GM18909 (cell line): ENCODE data around the gene CAPS.

Experiments
- ATAC-seq: cut with Tn5 transposase; IDR thresholded peaks from one replicate; pipeline ENCODE4 v1.9.1; 2021; ENCODE audit warnings: mild to moderate bottlenecking; ENCODE audit not compliant: unreplicated experiment, poor library complexity

Gene CAPS

GRCh38 chr19:5932609-5933262 lies 18.7 kb downstream of the CAPS start:
- no peak for ATAC-seq

DNA sequence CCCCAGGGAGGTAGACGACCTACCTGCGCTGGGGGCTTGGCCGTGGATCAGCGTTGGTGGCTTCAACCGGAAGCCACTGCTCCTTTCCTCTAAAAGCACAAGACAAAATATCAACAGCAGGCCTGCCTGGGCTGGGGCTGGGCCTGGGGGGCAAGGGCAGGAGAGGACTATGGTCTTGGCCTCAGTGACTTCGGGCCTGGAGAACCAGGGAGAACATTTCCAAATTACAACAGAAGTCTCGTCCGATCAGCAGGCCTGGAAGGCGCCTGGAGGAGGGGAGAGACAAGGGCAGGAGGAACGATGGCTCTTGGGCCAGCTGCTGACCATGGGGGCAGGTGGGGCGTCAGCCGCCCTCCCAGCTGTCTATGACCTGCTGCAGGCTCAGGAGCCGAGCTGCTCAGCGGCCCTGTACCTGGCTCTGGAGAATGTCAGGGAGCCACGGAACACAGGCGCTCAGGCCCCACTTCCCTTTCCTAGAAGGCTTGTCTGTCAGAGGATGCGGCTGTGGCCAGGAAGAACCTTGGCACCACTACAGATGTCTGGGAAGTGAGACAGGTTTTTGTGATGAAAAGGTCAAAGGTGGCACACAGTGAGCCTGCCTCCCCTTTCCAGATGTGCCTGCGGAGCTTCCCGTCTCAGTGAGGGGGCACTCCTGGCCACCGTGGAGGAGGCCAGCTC lies 19.5 kb downstream of the CAPS start:
- ATAC-seq, result no peak

GRCh38 chr19:5934069-5934401 lies 20.0 kb downstream of the CAPS start:
- ATAC-seq, result no peak

DNA sequence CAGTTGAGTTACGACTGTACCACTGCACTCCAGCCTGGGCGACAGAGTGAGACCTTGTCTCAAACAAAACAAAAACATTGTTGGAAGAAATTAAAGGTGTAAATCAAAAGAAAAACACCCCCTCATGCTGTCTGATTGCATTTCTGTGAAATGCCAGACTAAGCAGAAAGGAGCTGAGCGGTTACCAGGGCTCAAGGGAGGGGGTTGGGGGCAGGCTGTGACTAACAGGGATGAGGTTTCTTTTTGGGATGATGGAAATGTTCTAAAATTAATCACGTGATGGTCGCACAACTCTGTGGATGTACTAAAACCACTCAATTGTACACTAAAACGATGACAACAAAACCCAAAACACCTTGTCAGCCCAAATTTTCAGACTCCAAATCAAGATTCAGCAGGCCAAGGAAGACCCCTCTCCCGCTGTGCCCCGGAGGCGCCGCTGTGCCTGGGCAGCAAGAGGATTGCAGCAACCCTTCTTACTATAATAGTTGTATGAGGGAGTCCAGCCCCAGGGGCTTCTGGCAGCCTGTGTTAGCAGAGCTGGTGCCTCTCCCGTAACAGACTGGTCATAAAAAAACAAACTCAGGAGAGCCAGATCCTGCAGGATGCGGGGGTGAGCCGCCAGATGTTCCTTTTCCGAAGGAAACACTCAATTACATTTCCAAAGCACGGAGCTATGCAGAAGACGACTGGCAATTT lies 20.9 kb downstream of the CAPS start:
- ATAC-seq, result no peak

DNA sequence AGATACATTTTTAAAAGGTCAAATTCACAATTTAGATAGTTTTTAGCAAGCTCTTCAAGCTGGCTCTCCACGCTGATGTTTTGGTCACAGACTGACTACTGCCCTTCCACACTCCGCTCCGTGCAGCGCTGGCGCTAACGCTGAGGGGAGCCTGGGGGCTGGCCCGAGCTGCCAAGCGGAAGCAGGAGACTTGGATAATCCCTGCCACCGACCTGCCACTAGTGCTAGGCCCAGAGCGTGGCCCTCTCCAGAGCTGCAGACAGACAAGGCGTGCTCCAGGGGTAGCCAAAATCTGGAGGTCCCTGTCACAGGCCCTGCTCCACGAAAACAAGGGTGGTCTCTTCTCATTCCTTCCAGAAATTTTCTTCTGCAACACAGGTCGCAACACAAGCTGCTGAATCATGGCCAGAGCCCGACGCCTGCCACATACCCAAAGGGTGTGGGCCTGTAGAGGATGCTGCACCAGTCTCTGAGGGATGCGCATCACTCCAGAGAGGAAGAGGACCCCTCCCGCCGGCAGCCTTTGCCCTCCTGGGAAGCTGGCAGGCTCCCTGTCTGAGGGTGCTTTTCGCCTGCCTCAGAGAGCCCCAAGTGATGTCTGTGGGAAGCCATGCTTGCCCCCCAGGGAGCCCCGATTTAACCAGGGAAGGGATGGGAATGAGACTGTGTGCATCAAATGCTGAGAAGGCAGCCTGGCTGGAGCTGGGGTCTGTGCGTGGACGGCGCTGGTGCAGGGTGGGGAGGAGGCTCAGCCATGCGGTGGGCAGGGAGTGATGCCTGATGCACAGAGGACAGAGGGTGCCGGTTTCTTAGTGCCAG lies 21.6 kb downstream of the CAPS start:
- ATAC-seq, result no peak

DNA sequence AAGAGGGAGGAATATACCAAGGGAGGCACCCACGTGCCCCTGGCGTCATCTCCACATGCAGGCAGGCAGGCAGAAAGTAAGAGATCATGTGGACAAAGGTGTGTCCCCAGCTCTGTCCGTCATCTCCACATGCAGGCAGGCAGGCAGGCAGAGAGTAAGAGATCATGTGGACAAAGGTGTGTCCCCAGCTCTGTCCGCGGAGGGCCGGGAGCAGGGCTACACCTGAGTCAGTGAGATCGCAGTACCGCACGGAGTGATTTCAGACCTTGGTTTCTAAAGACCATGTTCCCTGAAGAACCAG lies 22.2 kb downstream of the CAPS start:
- no peak for ATAC-seq

GRCh38 chr19:5937550-5937949 lies 23.5 kb downstream of the CAPS start:
- no peak for ATAC-seq

DNA sequence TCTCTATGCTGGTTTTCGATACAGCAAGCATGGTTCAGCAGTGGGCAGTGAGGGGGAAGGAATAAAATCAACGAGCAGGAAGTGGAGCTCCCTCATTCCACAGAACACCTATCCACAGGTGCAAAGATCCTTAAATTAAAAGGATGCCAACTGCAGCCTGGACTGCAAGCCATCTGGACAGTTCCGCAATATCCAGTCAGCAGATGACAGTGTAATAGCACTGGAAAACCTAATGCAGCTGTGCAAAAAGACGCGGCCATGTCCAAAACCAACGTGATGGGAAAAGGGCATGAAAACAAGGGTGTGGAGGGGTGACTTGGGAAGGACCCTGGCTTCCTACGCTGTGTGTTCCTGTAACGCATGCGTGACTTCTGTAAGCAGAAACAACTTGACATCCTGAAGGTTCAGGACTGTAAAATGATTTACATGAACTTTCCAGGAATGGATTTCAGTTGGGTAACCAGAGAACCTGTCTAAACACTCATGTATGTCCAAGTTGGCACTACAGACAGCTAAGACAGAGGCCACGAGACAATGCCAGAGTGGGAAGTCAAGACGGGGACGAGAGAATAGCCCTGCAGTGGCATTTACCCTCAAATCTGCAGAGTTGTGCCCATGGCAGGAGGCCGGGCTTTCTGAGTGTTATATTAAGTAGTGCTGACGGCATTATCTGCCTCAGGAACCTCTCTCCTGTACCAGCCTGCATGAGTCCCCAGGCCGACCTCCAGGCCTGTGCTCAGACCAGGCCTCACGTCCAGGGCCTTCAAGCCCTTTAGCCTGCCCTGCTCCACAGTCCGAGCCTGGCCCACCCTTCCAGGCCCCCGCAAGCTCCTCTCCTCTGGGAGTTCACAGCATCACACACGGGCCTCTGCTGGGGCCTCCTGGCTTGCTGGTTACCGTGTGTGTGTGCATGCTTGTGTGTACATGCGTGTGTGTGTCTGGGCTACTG lies 26.5 kb downstream of the CAPS start:
- no peak for ATAC-seq

DNA sequence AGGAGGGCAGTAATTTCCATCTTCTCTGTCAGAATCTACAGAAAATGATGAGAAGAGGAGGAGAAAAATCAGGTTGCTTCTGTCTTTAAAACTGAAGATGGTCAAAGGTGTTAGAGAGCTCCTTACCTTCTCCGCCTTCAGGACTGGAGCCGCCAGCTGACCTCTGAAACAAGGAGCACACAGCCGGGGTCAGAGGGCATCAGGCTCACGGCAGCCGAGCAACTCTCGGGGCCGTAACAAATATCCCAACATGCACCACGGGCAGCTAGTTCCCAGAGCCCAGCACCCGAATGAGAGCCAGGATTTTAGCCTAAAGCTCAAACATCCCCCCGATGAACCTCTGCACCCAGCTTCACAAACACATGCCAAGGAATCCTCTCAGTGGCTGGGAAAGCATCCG lies 27.6 kb downstream of the CAPS start:
- no peak for ATAC-seq

GRCh38 chr19:5943045-5943444 lies 29.0 kb downstream of the CAPS start:
- no peak for ATAC-seq

DNA sequence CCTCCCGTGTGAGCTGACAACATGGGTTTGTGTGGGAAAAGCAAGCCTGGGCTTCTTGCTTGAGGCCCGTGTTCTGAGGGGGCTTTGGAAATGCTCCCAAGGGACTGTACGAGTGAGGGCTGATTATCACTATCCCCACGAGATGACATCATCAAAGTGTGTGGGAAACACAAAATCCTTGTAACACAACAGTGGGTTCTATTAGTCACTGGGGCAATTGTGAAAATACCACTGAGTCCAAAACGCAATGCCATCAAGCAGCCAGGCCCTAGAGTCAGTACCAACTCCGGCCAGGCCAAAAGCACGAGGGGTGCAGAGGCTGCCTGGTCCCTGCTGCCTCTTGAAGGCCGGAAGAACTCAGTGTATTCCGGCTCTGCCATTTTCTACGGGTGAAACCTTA lies 29.6 kb downstream of the CAPS start:
- no peak for ATAC-seq

- ATAC-seq, result no peak
Measured at GRCh38 chr19:5947435-5947834, 33.4 kb downstream of the CAPS start.

GRCh38 chr19:5948752-5949564 lies 34.9 kb downstream of the CAPS start:
- ATAC-seq, result no peak

DNA sequence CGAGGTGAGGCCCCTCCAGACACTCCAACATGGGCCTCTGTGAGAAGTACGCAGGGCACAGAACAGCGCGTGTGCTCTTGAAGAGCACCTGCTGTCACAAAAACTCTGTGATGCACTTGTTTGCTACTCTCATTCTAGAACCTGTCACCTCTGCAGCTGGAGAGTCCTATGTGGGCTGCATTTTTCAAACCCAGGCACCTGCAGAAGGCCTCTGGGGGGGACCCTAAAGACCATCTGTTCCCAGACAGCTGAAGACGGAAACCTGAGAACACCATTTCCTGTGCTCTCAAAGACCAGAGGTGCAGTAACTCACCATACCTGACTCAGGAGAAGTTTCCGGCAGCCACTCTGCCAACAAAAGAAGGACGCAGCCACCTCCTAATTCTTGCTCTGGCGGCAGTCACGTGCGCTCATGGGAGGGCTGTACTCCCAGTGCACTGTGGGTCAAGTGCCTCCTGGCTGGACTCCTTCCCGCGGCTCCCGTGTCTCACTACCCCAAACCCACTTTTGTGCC lies 35.8 kb downstream of the CAPS start:
- ATAC-seq, result no peak

DNA sequence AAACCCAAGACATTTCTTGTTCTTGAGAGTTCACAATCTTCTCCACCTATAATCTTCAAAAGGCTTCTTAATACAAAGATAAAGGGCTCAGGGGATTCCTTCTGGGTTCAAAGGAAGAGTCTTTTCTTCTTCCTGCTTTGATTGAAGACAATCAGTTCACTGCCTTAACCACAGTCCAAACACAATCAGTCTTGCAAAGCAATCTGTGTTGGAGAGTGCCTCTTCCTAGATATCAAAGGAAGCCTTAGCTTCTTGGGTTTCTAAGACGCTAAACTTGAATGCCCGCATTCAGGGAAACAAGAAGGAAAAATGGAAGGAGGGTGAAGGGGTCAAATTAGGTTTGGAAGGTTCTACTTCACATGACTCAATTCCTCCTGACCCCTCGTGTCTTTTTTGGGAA lies 36.7 kb downstream of the CAPS start:
- ATAC-seq, result no peak

GRCh38 chr19:5951338-5951861 lies 37.3 kb downstream of the CAPS start:
- ATAC-seq, result no peak

DNA sequence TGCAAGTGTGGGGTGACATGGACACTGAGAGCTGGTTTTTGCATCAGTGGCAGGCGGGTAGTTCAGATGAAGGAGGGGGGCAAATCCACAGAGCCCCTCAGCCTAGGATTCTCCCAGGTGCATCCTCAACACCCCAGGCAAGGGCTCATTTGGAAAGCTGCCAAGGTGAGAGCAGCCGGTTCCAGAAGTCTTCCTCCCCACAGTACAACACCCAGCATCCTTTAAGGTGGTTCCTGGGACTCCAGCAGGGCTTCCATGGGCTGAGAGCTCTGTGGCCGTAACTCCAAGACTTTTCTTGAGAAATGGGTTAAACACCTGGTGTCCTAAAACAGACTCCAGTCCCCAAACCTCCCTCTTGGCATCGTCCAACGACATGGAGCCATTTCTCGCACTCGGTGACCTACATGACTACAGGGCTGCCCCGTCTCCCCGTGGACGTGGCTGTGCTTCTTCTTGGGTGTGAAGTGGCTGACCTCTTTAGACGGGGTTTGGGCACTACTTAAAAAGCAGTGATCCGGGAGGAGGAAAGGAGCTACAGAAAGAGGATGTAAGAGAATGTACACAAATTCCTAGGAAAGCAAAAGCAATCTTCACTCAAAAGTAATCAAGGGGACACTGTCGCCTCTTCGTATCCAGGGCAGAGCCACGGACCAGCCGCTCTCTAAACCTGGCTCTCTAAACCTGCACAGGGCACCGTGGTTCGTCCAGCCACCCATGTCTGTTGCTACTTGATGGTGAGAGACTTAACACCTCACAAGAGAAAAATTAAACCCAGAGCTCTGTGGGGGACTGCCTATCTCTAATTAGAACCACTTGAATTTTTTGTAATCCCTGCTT lies 38.4 kb downstream of the CAPS start:
- no peak for ATAC-seq

DNA sequence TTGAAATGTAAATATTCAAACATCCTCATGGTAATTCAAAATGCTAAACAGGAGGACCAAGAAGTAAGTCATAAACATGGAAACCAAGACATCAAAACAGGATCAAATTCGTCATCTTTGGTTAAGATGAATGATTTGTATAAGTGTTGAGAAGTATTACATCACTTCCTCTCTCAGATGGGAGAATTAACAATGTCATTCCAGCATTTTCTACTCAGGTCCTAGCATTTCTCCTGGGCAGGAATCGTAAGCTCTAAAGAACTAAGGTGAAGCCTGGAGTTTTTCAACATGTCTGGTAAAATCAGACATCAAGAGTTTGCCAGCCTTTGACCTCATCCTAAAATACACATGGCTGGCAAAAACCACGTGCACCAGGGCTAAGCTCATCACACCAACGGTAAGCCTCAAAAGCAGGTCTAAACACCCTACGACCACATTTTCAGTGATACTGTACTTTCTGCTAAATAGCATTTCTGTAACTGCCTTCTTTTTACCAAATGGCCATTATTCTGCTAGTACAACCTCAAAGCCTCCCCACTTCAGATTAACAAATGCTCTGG lies 39.1 kb downstream of the CAPS start:
- ATAC-seq, result no peak
